ENCODE results near the gene TNC. TPM values are rescaled to one million over a fixed set of nuclear protein-coding genes. Genes with fewer than 3 reads are reported as not detected.

The TNC gene
- total and polyA plus RNA-seq, 10 of the 15 experiments (the other 5 are each of a cell fraction or from before 2014, with no cell fraction given): 0.05 to 4.2 (median 0.14) TPM

DNA sequence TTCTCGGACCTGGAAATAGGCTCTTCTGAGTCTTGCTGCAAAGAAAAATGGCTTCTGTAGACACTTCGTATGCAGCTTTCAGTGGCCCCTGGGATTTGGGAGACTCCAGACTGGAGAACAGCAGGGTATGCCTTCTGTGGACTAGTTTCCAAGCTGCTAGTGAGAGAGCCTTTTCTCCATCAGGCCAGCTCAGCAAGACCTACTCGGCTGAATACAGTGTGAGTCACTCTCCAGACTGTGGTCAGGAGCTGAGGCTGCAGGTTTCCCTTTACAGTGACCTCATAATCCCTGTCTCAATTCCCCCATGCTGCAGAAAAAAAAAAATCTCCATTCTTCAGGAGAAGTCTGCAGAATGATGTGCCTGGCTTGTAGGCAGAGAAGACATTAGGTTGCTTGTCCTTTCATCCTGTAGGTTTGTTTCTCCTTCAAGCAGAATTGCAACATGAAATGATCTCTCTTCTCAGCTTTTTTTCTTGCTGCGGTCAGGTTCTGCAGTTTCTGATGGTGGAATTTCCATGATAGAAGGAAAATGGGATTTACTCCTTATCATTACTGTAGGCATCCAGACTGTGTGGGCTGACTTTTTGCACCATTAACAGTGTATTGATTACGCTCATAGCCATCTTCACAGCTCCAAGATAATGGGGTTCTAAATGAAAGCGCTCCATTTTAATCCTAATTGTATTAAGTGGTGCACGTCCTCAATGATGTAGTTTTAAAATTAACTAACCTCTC, 109.3 kb downstream of the TNC start:
- no peak overlapping the region for H3K4me3 ChIP-seq
- POLR2A ChIA-PET: interaction anchor here (0.6 kb wide), 1 partner anchor 17 kb away, joined by 3 read pairs; no protein-coding TSS in a partner anchor
- ATAC-seq: peak; percentile 56

More for the DNA sequence above, 109.3 kb downstream of the TNC start:
- no peak overlapping the region for H3K27ac ChIP-seq (ENCODE audit: control insufficient read depth, insufficient read depth)
- H3K4me1 ChIP-seq (ENCODE audit: control insufficient read depth, insufficient read depth, low read length): no peaks in the 10 kb centered on the region
- no TSS peak for BruUV-seq (replicated peaks)
- no peaks in the 10 kb centered on the region for H3K36me3 ChIP-seq (ENCODE audit: control insufficient read depth in 2 of 2, insufficient read depth in 2 of 2, low read length in 1 of 2)
- no peak overlapping the region for H3K9ac ChIP-seq (ENCODE audit: control insufficient read depth, insufficient read depth, low read length)
- H2AFZ ChIP-seq (ENCODE audit: control insufficient read depth, low read depth, low read length): no peak overlapping the region
- TF ChIP-seq MEF2A (IDR thresholded peaks at IDR 0.05; ENCODE audit: insufficient read depth, low read depth, low read length) (no peak), RUNX3 (IDR thresholded peaks at IDR 0.05; ENCODE audit: low read length) (peak; percentile 40; the same call in 1 of the 2 replicates), PAX8 (IDR thresholded peaks at IDR 0.05) (no peak)
- TF ChIP-seq, protein P1, sequence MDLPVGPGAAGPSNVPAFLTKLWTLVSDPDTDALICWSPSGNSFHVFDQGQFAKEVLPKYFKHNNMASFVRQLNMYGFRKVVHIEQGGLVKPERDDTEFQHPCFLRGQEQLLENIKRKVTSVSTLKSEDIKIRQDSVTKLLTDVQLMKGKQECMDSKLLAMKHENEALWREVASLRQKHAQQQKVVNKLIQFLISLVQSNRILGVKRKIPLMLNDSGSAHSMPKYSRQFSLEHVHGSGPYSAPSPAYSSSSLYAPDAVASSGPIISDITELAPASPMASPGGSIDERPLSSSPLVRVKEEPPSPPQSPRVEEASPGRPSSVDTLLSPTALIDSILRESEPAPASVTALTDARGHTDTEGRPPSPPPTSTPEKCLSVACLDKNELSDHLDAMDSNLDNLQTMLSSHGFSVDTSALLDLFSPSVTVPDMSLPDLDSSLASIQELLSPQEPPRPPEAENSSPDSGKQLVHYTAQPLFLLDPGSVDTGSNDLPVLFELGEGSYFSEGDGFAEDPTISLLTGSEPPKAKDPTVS (IDR thresholded peaks at IDR 0.05; ENCODE audit: low read depth, low read length): no peak
- TF ChIP-seq, protein P2, sequence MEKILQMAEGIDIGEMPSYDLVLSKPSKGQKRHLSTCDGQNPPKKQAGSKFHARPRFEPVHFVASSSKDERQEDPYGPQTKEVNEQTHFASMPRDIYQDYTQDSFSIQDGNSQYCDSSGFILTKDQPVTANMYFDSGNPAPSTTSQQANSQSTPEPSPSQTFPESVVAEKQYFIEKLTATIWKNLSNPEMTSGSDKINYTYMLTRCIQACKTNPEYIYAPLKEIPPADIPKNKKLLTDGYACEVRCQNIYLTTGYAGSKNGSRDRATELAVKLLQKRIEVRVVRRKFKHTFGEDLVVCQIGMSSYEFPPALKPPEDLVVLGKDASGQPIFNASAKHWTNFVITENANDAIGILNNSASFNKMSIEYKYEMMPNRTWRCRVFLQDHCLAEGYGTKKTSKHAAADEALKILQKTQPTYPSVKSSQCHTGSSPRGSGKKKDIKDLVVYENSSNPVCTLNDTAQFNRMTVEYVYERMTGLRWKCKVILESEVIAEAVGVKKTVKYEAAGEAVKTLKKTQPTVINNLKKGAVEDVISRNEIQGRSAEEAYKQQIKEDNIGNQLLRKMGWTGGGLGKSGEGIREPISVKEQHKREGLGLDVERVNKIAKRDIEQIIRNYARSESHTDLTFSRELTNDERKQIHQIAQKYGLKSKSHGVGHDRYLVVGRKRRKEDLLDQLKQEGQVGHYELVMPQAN (conservative IDR thresholded peaks at IDR 0.05): no peak
- peaks cover 0 to 5% of the 10 kb centered on the region in 2 experiments; a peak in 2 of 4 replicates for H3K27me3 ChIP-seq (replicated peaks in 1 of 2; ENCODE audit: control insufficient read depth in 2 of 2, insufficient read depth in 2 of 2, low read length in 1 of 2)
- H3K79me2 ChIP-seq (ENCODE audit: control insufficient read depth, insufficient read depth, low read length): no peaks in the 10 kb centered on the region
- no peaks in the 10 kb centered on the region for H3K9me3 ChIP-seq (replicated peaks; ENCODE audit: control insufficient read depth, insufficient read depth, low read length)
- no peak for FAIRE-seq
- DNase-seq (ENCODE audit: low read depth, low spot score): no peak
- RAD21 ChIA-PET (ENCODE audit: unreplicated experiment): interaction anchor here (0.6 to 1.4 kb wide), 3 partner anchors 19 to 328 kb away, joined by 3 to 6 read pairs (median 3); no protein-coding TSS in a partner anchor
- intact Hi-C loops (cut with micrococcal nuclease; ENCODE audit: unreplicated experiment) (no loop called here), in situ Hi-C loops (cut with MboI) (no loop called here)
- 37% methylated on average over 7 of the region's 7 CpGs for WGBS (ENCODE audit: insufficient coverage, insufficient replicate concordance, low lambda C conversion rate, missing lambda C conversion rate)
- no peak overlapping the region for H3K4me2 ChIP-seq (ENCODE audit: control insufficient read depth, insufficient read depth)
- CTCF ChIA-PET: interaction anchor here (0.6 to 3.3 kb wide), 7 partner anchors 19 to 328 kb away, joined by 3 to 21 read pairs (median 3); partner anchors contain the start of gene TNFSF15
- H4K20me1 ChIP-seq (ENCODE audit: control insufficient read depth, insufficient read depth): no peaks in the 10 kb centered on the region
- SMC1A ChIA-PET (ENCODE audit: uncharacterized antibody, unreplicated experiment): interaction anchor here (0.6 to 6.2 kb wide), 9 partner anchors 12 to 342 kb away, joined by 3 to 49 read pairs (median 3); no protein-coding TSS in a partner anchor
